HUES48 (cell line): ENCODE data around the gene DCAF5.

ENCODE experiments used
- H3K27ac ChIP-seq: one replicate; pipeline ENCODE4 v1.7.0; 2013; ENCODE audit warnings: low read depth, low read length, inconsistent platforms
- H3K27me3 ChIP-seq: 2 replicates; pipeline ENCODE4 v1.6.1; 2013; ENCODE audit warnings: mild to moderate bottlenecking, low read length; ENCODE audit not compliant: control insufficient read depth, insufficient read depth
- H3K36me3 ChIP-seq: 2 replicates; pipeline ENCODE4 v1.6.1; 2013; ENCODE audit warnings: low read length; ENCODE audit not compliant: control insufficient read depth, insufficient read depth
- H3K4me1 ChIP-seq: 2 replicates; pipeline ENCODE4 v1.6.1; 2013; ENCODE audit warnings: mild to moderate bottlenecking, low read length; ENCODE audit not compliant: control insufficient read depth, insufficient read depth
- H3K4me3 ChIP-seq: 2 replicates; pipeline ENCODE4 v1.5.1; 2013; ENCODE audit warnings: mild to moderate bottlenecking, low read depth, low read length
- H3K9ac ChIP-seq: 2 replicates; pipeline ENCODE4 v1.6.1; 2013; ENCODE audit warnings: mild to moderate bottlenecking, low read depth, low read length, moderate library complexity
- H3K9me3 ChIP-seq: 2 replicates; pipeline ENCODE4 v1.6.1; 2013; ENCODE audit warnings: low read length; ENCODE audit not compliant: control insufficient read depth, insufficient read depth

DCAF5 gene

GRCh38 chr14:69096781-69097475 lies 56.0 kb downstream of the DCAF5 start:
- no peak overlapping the region for H3K4me3 ChIP-seq
- peaks cover 35% of the 10 kb centered on the region for H3K4me1 ChIP-seq
- H3K27me3 ChIP-seq = no peaks in the 10 kb centered on the region
- no peak overlapping the region for H3K27ac ChIP-seq
- H3K36me3 ChIP-seq = no peaks in the 10 kb centered on the region
- H3K9ac ChIP-seq = no peak overlapping the region
- no peaks in the 10 kb centered on the region for H3K9me3 ChIP-seq

GRCh38 chr14:69096246-69096645 lies 56.7 kb downstream of the DCAF5 start:
- Histone ChIP-seq H3K9ac (no peak overlapping the region), H3K9me3 (no peaks in the 10 kb centered on the region), H3K27ac (no peak overlapping the region)

GRCh38 chr14:69094481-69094880 lies 58.4 kb downstream of the DCAF5 start:
- H3K27me3 ChIP-seq = no peaks in the 10 kb centered on the region
- peaks cover 37% of the 10 kb centered on the region for H3K4me1 ChIP-seq
- H3K4me3 ChIP-seq = no peak overlapping the region
- no peak overlapping the region for H3K9ac ChIP-seq
- peaks cover 17% of the 10 kb centered on the region for H3K36me3 ChIP-seq
- H3K9me3 ChIP-seq = no peaks in the 10 kb centered on the region
- H3K27ac ChIP-seq = peak overlapping the region; percentile 48

More at GRCh38 chr14:69096246-69096645, 56.7 kb downstream of the DCAF5 start:
- Histone ChIP-seq H3K36me3 (peaks cover 4% of the 10 kb centered on the region; the same call in 1 of the 2 replicates), H3K4me3 (no peak overlapping the region), H3K4me1 (peaks cover 33% of the 10 kb centered on the region), H3K27me3 (no peaks in the 10 kb centered on the region)

- H3K9me3 ChIP-seq = no peaks in the 10 kb centered on the region
- peaks cover 37% of the 10 kb centered on the region for H3K4me1 ChIP-seq
- peaks cover 23% of the 10 kb centered on the region for H3K36me3 ChIP-seq
- no peak overlapping the region for H3K9ac ChIP-seq
- H3K27ac ChIP-seq = peak overlapping the region; percentile 48
- no peaks in the 10 kb centered on the region for H3K27me3 ChIP-seq
- no peak overlapping the region for H3K4me3 ChIP-seq
Measured at GRCh38 chr14:69093631-69094421, 59.1 kb downstream of the DCAF5 start.

GRCh38 chr14:69092840-69093422 lies 60.0 kb downstream of the DCAF5 start:
- peaks cover 23% of the 10 kb centered on the region for H3K36me3 ChIP-seq

GRCh38 chr14:69091695-69092094 lies 61.2 kb downstream of the DCAF5 start:
- peaks cover 23% of the 10 kb centered on the region for H3K4me1 ChIP-seq
- H3K4me3 ChIP-seq = no peak overlapping the region
- H3K27me3 ChIP-seq = no peaks in the 10 kb centered on the region
- H3K9me3 ChIP-seq = no peaks in the 10 kb centered on the region
- peaks cover 23% of the 10 kb centered on the region for H3K36me3 ChIP-seq
- H3K27ac ChIP-seq = no peak overlapping the region
- H3K9ac ChIP-seq = no peak overlapping the region

More at GRCh38 chr14:69092840-69093422, 60.0 kb downstream of the DCAF5 start:
- H3K27me3 ChIP-seq = no peaks in the 10 kb centered on the region
- peaks cover 33% of the 10 kb centered on the region for H3K4me1 ChIP-seq
- no peak overlapping the region for H3K4me3 ChIP-seq
- peak overlapping the region; percentile 48 for H3K27ac ChIP-seq
- H3K9me3 ChIP-seq = no peaks in the 10 kb centered on the region
- no peak overlapping the region for H3K9ac ChIP-seq

GRCh38 chr14:69091006-69091405 lies 61.9 kb downstream of the DCAF5 start:
- H3K9ac ChIP-seq = no peak overlapping the region
- H3K27me3 ChIP-seq = no peaks in the 10 kb centered on the region
- peaks cover 23% of the 10 kb centered on the region for H3K36me3 ChIP-seq
- H3K9me3 ChIP-seq = no peaks in the 10 kb centered on the region
- H3K27ac ChIP-seq = no peak overlapping the region
- H3K4me3 ChIP-seq = no peak overlapping the region
- peaks cover 22% of the 10 kb centered on the region for H3K4me1 ChIP-seq

GRCh38 chr14:69090187-69090789 lies 62.6 kb downstream of the DCAF5 start:
- H3K9me3 ChIP-seq = no peaks in the 10 kb centered on the region
- H3K36me3 ChIP-seq = peaks cover 23% of the 10 kb centered on the region
- peaks cover 22% of the 10 kb centered on the region for H3K4me1 ChIP-seq
- no peak overlapping the region for H3K4me3 ChIP-seq
- no peak overlapping the region for H3K27ac ChIP-seq
- H3K9ac ChIP-seq = no peak overlapping the region
- H3K27me3 ChIP-seq = no peaks in the 10 kb centered on the region

- H3K36me3 ChIP-seq = peaks cover 31% of the 10 kb centered on the region
- H3K4me1 ChIP-seq = peaks cover 12% of the 10 kb centered on the region
- no peaks in the 10 kb centered on the region for H3K27me3 ChIP-seq
- H3K9me3 ChIP-seq = no peaks in the 10 kb centered on the region
- H3K4me3 ChIP-seq = no peak overlapping the region
- no peak overlapping the region for H3K27ac ChIP-seq
- H3K9ac ChIP-seq = no peak overlapping the region
Measured at GRCh38 chr14:69089046-69089445, 63.9 kb downstream of the DCAF5 start.

- Histone ChIP-seq H3K36me3 (peaks cover 34% of the 10 kb centered on the region), H3K4me3 (no peak overlapping the region), H3K27ac (no peak overlapping the region), H3K9me3 (no peaks in the 10 kb centered on the region), H3K4me1 (peaks cover 8% of the 10 kb centered on the region), H3K9ac (no peak overlapping the region), H3K27me3 (no peaks in the 10 kb centered on the region)
Measured at GRCh38 chr14:69088586-69088985, 64.3 kb downstream of the DCAF5 start.
